GM15510 (cell line): ENCODE measurements around the gene OSGEP.

Experiments used
- POLR2A ChIP-seq: IDR thresholded peaks from 3 replicates; pipeline ENCODE4 v1.6.1; 2011; ENCODE audit warnings: borderline replicate concordance; ENCODE audit not compliant: insufficient read length; ENCODE audit errors: extremely low read depth

OSGEP gene

DNA sequence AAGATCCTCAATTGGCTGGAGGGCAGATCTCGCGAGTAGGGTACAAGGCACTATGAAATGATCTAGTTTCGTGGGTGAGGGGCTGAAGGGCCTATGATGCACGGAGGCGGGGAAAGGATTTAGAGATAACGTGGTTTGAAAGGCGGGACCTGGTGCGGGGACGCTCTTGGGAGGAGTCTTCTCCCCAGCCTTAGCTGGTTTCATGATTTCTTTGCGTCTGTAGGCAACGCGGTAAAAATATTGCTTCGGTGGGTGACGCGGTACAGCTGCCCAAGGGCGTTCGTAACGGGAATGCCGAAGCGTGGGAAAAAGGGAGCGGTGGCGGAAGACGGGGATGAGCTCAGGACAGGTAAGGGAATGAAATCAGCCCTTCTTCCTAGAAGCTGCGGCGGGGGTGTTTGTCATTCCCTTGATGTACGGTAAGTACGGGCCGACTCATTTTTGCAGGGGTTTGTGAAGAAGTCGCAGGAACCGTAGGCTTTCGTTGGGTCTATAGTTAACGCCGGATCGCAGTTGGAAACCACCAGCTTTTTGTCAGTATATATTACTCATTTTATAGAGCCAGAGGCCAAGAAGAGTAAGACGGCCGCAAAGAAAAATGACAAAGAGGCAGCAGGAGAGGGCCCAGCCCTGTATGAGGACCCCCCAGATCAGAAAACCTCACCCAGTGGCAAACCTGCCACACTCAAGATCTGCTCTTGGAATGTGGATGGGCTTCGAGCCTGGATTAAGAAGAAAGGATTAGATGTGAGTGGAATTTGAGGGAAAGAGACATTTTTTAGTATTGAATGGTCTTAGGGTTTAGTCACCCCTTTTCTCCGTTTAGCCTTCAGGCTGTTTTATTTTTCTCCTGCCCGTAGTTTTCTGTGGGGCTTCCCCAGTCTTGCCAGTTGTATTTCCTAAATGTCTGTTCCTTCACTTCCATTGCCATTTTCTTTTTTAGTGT, 1.0 kb upstream of the OSGEP start:
- no peak for TF ChIP-seq POLR2A

DNA sequence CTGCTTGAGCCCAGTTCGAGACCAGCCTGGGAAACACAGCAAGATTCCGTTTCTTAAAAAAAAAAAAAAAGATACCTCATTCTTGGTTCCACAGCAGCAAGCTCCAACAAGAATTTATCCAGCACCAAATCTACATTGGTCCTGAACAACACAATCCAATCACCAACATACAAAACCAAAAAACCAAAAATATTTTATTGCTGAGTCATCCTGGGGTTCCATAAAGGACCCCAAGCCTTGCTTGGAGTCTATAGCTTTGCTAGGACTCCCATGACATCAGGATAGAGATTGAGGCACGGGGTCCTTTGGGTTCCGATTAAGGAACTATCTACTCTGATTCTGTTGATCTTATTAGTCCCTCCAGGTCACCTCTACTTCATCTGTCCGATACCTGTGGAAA, 7.7 kb downstream of the OSGEP start:
- TF ChIP-seq POLR2A = no peak

- TF ChIP-seq POLR2A = no peak
Measured at GRCh38 chr14:20441461-20441860, 13.2 kb downstream of the OSGEP start.

- no peak for TF ChIP-seq POLR2A
Measured at GRCh38 chr14:20440882-20441281, 13.7 kb downstream of the OSGEP start.

DNA sequence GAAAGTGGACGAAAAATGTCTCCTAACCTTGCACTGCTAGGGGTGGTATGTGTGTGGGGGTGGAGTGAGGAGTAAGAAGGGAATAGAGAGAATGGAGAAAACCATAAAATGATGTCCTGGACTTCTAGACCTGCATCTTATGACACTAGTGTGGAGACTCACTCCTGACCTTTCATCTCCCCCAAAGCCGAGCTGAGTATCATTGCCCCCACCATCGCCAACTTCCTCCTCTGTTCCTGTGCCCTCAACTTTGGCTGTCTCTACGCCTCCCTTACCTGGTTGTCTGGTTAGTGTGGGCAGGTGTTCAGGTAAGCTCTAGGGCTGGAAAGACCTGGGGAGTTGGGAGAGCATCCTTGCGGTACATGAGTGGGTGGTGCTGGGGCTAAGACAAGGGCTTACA, 14.1 kb downstream of the OSGEP start:
- no peak for TF ChIP-seq POLR2A

DNA sequence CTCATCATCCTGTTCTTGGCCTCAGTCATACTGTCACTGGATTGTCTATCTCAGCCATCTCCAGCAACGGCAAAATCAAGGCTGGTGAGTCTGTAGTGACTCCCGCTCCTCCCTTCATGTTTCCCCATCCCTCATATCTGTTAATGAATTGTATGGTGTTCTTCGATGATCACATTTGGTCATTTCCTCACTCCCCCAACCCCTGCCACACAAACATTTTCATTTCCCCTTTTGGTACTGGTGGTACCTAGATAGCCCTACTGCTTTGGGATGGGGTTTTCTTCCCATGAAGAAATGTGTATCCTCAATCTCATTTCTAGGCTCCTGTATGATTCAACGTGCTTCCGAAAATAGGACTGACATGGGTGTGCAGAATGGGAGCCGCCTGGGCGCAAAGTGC, 15.9 kb downstream of the OSGEP start:
- no peak for TF ChIP-seq POLR2A

- TF ChIP-seq POLR2A = no peak
Measured at GRCh38 chr14:20436363-20436755, 18.3 kb downstream of the OSGEP start.

- no peak for TF ChIP-seq POLR2A
Measured at GRCh38 chr14:20435582-20436362, 18.8 kb downstream of the OSGEP start, which contains the start of gene KLHL33. Gene KLHL33, minus strand, starts transcription at chr14:20436166. Its CDS starts 355 bp downstream, at chr14:20435811.

DNA sequence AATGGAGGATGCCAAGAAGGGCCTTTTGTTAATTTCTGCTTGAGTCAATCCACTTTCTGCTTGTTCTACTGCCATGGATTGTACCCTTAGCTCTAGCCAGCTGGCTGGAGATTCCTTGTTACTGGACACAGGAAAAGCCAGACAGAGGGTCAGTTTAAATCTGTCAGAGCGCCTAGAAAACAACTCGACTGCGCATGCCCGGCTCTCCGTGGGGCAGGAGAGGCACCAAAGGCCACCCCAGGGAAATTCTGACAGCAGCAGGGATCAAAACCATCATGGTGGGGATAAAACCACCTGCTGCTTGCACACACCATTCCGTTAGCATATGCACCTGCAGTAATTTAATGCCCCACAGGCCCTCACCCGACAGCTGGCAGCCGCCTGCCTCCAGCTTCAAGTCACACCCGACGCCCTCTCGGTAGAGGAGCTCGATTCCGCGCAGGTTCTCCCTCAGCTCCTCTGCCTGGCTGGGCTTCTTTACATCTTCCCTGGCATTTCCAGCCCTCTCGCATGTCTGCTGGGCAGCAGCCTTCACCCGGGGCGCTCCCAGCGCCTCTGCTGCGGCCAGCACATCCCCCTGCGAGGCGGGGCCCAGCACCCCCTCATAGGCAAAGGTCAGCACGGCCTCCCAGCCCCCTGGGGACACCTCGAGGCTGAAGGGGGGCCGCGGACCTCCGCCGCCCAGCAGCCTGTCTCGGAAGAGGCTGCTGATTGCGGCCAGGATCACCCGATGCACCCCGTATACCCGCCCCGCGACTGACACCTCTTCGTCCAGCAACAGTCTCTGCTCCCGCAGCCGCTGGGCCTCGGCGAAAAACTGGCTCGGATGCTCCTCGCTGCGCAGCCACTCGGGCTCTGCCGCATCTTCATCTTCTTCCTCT, 19.7 kb downstream of the OSGEP start:
- no peak for TF ChIP-seq POLR2A

DNA sequence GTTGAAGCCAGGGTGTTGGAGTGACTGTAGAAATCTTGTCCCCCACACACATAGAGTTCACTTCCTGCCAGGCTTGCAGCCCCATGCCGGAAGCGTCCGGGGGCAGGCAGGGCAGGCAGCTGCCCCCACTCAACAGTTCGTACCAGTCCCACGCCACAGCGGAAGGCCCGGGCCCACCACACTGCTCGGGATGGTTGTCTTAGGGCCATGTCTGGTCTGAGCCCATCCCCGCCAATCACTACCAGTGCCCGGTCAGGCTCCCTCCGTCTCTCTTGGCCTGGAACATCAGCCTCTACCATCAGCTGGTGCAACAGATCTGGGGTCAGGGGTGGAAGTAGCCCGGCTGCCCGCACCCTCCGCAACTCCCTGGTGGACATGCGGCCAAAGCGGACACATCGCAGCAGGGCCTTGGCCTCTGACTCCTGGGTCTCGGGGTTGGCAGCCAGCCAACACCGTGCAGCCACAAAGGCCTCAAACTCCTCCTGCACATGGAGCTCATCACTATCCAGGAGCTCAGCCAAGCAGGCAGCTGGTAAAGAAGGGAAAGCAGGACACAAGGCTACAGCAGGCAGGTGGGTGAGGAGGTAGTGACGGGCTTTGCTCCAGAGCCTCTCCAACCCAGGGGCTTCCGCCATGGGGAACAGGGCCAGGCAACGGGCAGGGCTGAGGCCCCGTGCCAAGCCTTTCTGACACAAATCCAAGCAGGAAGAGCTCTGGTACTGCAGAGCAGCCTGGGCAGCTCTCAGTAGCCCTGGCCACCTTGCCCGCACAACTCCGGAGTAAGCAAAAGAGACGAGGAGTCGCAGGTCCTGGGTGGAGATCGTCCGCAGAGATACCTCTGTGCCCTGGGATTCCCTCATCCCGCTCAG, 24.6 kb downstream of the OSGEP start:
- no peak for TF ChIP-seq POLR2A

DNA sequence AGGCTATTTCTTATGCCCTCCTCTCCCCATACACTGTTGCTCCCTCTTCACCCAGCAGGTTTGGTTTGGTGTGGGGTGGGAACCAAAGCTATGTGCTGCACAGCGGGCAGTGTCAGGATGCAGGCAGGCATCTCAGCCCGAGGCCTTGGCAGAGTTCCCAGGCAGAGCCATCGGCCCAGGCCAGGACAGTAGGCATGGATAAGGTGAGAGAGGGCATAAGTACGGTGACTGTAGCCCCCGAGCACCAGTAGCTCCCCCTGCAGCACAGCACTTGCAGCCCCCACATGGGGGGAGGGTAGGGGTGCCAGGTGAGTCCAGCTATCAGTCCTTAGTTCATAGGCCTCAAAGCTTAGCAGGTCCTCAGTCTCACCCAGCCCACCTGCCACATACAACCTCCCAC, 25.8 kb downstream of the OSGEP start:
- TF ChIP-seq POLR2A = no peak

DNA sequence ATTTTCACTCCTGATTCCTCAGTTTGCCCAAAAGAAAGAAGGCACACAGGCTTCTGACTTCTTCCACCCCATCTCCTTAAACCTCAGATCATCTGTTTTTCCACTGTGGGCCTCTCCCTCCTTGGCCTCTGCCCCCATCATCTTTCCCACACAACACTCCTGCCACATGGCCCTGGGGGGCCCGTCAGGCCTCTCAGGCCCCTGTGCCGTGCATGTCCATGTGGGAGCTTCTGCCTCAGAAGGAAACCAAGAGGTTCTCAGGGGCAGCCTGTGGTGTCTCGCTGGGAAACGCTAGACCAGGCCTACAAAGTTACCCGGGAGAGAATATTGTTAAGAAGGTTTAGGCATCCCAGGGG, 26.6 kb downstream of the OSGEP start:
- no peak for TF ChIP-seq POLR2A

DNA sequence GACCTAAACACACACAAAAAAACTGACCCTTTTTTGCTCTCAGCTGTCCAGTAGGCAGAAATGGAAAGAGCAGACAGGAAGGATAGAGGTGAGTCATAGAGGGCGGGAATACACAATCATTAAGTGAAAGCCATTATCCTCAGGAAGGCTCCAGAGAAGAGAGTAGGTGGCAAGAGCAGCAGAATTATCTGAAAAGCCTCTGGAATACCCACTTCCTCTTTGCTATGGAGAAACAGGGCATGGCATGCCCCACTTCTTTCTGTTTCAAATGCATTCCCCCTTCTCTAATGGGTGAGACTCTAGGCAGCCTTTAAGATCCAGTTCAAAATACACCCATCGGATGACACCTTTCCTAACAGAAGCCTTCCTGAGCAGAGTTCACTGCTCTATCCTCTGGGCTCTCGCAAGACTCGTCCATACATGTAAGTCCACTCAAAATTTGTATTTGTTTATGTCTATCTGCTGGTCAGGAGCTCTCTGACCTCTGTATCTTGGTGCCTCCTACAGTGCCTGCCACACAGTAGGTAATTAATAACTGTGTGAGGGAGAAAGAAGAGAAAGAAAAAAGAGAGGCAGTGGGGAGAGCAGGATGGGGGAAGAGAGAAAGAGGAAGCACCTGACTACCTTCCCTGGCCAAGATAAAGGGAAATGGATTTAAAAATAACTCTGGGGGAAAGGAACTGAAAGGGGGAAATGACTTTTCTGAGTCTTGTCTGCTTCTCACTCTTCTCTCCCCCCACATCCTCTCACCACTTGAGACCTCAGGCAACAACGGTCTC, 27.2 kb downstream of the OSGEP start:
- no peak for TF ChIP-seq POLR2A
